GM19455 (cell line): Measurements from ENCODE around the gene LGALS16.
"Not testable (repeated sequence)": the region's sequence is repeated elsewhere in the genome, so short reads cannot be mapped to it uniquely, and the experiment has no call there.

Experiments
- ATAC-seq: cut with Tn5 transposase; IDR thresholded peaks from one replicate; pipeline ENCODE4 v1.9.1; 2021; ENCODE audit not compliant: unreplicated experiment

The LGALS16 gene

GRCh38 chr19:39655613-39656012 lies at the start of gene LGALS16:
LGALS16 (plus strand) TSS chr19:39655913; CDS start chr19:39655962, 49 bp downstream.
- ATAC-seq = no peak

GRCh38 chr19:39607021-39607420 lies 48.7 kb upstream of the LGALS16 start:
- ATAC-seq = no peak

GRCh38 chr19:39607561-39607960 lies 48.2 kb upstream of the LGALS16 start:
- ATAC-seq = no peak

- no peak for ATAC-seq
Measured at GRCh38 chr19:39613597-39613996, 42.1 kb upstream of the LGALS16 start.

GRCh38 chr19:39617745-39618144 lies 38.0 kb upstream of the LGALS16 start:
- ATAC-seq = no peak

GRCh38 chr19:39623946-39624345 lies 31.8 kb upstream of the LGALS16 start:
- ATAC-seq = no peak

- not testable (repeated sequence) for ATAC-seq
Measured at GRCh38 chr19:39627631-39628030, 28.1 kb upstream of the LGALS16 start.

GRCh38 chr19:39631178-39631577 lies 24.5 kb upstream of the LGALS16 start:
- no peak for ATAC-seq

GRCh38 chr19:39631626-39632025 lies 24.1 kb upstream of the LGALS16 start:
- ATAC-seq = no peak

GRCh38 chr19:39637891-39638290 lies 17.8 kb upstream of the LGALS16 start:
- ATAC-seq = no peak

GRCh38 chr19:39641773-39642172 lies 13.9 kb upstream of the LGALS16 start:
- no peak for ATAC-seq

GRCh38 chr19:39643591-39643990 lies 12.1 kb upstream of the LGALS16 start:
- ATAC-seq = no peak

- ATAC-seq = no peak
Measured at GRCh38 chr19:39645800-39646411, 9.8 kb upstream of the LGALS16 start.

GRCh38 chr19:39647918-39648317 lies 7.8 kb upstream of the LGALS16 start:
- ATAC-seq = no peak

- no peak for ATAC-seq
Measured at GRCh38 chr19:39659791-39660190, 4.1 kb downstream of the LGALS16 start.

GRCh38 chr19:39660661-39661060 lies 4.9 kb downstream of the LGALS16 start:
- no peak for ATAC-seq

- no peak for ATAC-seq
Measured at GRCh38 chr19:39661565-39661964, 5.9 kb downstream of the LGALS16 start.

- not testable (repeated sequence) for ATAC-seq
Measured at GRCh38 chr19:39669860-39670259, 14.1 kb downstream of the LGALS16 start.

- ATAC-seq = no peak
Measured at GRCh38 chr19:39670998-39671397, 15.3 kb downstream of the LGALS16 start.

- no peak for ATAC-seq
Measured at GRCh38 chr19:39671739-39672363, 16.1 kb downstream of the LGALS16 start.

- no peak for ATAC-seq
Measured at GRCh38 chr19:39672473-39672872, 16.8 kb downstream of the LGALS16 start.

GRCh38 chr19:39673862-39674261 lies 18.1 kb downstream of the LGALS16 start:
- not testable (repeated sequence) for ATAC-seq

GRCh38 chr19:39676004-39676403 lies 20.3 kb downstream of the LGALS16 start:
- ATAC-seq = no peak
